IMR-90 (cell line): ENCODE data around the gene TMEM259. TPM values are rescaled to one million over a fixed set of nuclear protein-coding genes. Genes with fewer than 3 reads are reported as not detected.

Experiments used
- ATAC-seq: fragments of 200-7000 bp; cut with Tn5 transposase; 2 replicates; pipeline ENCODE4 v1.9.1; 2020; ENCODE audit warnings: low read depth, mild to moderate bottlenecking, moderate library complexity
- BruUV-seq: library from RNA; stranded (reverse); fragments of 400-500 nt; replicated peaks from 2 replicates; lab custom pipeline; 2021; lab: Mats Ljungman, UMichigan
- CTCF ChIA-PET: fragments of 300-600 bp; formaldehyde crosslinking; extraction: SDS; loops from one replicate; lab custom pipeline; 2021; ENCODE audit warnings: antibody characterized with exemption; lab: Yijun Ruan, JAX
- POLR2A ChIA-PET: fragments of 300-600 bp; sonication (Branson Sonifier 250); formaldehyde crosslinking; loops from one replicate; lab custom pipeline; 2022; ENCODE audit warnings: antibody characterized with exemption; ENCODE audit not compliant: unreplicated experiment; lab: Charles Lee
- DNase-seq: peaks from one replicate; pipeline ENCODE4 v3.0.0; 2013
- H2AFZ ChIP-seq: replicated peaks from 2 replicates; pipeline ENCODE3; 2013; ENCODE audit warnings: low read length, mild to moderate bottlenecking; ENCODE audit not compliant: poor library complexity
- H2AK5ac ChIP-seq: 2 replicates; pipeline ENCODE4 v1.6.1; 2013; ENCODE audit warnings: low read depth, low read length, inconsistent platforms
- H2AK9ac ChIP-seq: replicated peaks from 2 replicates; pipeline ENCODE3; 2013; ENCODE audit warnings: mild to moderate bottlenecking, low read depth, low read length, moderate library complexity; ENCODE audit not compliant: poor library complexity
- H2BK120ac ChIP-seq: 2 replicates; pipeline ENCODE4 v1.6.1; 2013; ENCODE audit warnings: low read depth, low read length, inconsistent platforms
- H2BK15ac ChIP-seq: 3 replicates; pipeline ENCODE4 v1.6.1; 2013; ENCODE audit warnings: low read depth, low read length, inconsistent platforms
- H2BK20ac ChIP-seq: 2 replicates; pipeline ENCODE4 v1.6.1; 2013; ENCODE audit warnings: low read depth, mild to moderate bottlenecking, inconsistent platforms, low read length, moderate library complexity
- H2BK5ac ChIP-seq: 2 replicates; pipeline ENCODE4 v1.6.1; 2013; ENCODE audit warnings: mild to moderate bottlenecking, low read depth, low read length, inconsistent platforms; ENCODE audit not compliant: poor library complexity, severe bottlenecking
- H3K14ac ChIP-seq: replicated peaks from 2 replicates; pipeline ENCODE4 v1.6.1; 2013; ENCODE audit warnings: low read depth, low read length, inconsistent platforms
- H3K18ac ChIP-seq: 2 replicates; pipeline ENCODE4 v1.6.1; 2013; ENCODE audit warnings: low read depth, low read length, control low read depth
- H3K23ac ChIP-seq: 2 replicates; pipeline ENCODE4 v1.6.1; 2013; ENCODE audit warnings: low read depth, low read length, inconsistent platforms
- H3K27ac ChIP-seq: 2 replicates; pipeline ENCODE4 v1.5.1; 2013; ENCODE audit warnings: mild to moderate bottlenecking, control low read depth, low read length; ENCODE audit not compliant: insufficient read depth
- H3K27me3 ChIP-seq: 2 replicates; pipeline ENCODE4 v1.6.1; 2013; ENCODE audit warnings: low read length; ENCODE audit not compliant: control insufficient read depth, insufficient read depth
- H3K36me3 ChIP-seq: 2 replicates; pipeline ENCODE4 v1.6.1; 2013; ENCODE audit warnings: low read length, mixed read lengths; ENCODE audit not compliant: control insufficient read depth, insufficient read depth
- H3K4ac ChIP-seq: 2 replicates; pipeline ENCODE4 v1.6.1; 2013; ENCODE audit warnings: low read depth, low read length, inconsistent platforms
- H3K4me1 ChIP-seq: 2 replicates; pipeline ENCODE4 v1.6.1; 2013; ENCODE audit warnings: low read length, mixed read lengths; ENCODE audit not compliant: control insufficient read depth, insufficient read depth
- H3K4me2 ChIP-seq: 2 replicates; pipeline ENCODE4 v1.6.1; 2013; ENCODE audit warnings: low read depth, mild to moderate bottlenecking, control low read depth, low read length, moderate library complexity
- H3K4me3 ChIP-seq: 2 replicates; pipeline ENCODE4 v1.5.1; 2013; ENCODE audit warnings: low read depth, mild to moderate bottlenecking, control low read depth, low read length, moderate library complexity; ENCODE audit not compliant: insufficient read depth
- H3K56ac ChIP-seq: 2 replicates; pipeline ENCODE4 v1.6.1; 2013; ENCODE audit warnings: low read length, inconsistent platforms; ENCODE audit not compliant: insufficient read depth; ENCODE audit errors: extremely low read depth
- H3K79me1 ChIP-seq, 2 experiments: 2 replicates each; pipeline ENCODE4 v1.6.1; 2013; ENCODE audit warnings: low read length in 2 of 2, inconsistent platforms in 1 of 2, low read depth in 1 of 2
- H3K9ac ChIP-seq: 2 replicates; pipeline ENCODE4 v1.6.1; 2013; ENCODE audit warnings: low read depth, low read length, control low read depth
- H3K9me1 ChIP-seq: 2 replicates; pipeline ENCODE4 v1.6.1; 2013; ENCODE audit warnings: low read length, inconsistent platforms; ENCODE audit not compliant: insufficient read depth
- H3K9me3 ChIP-seq: 2 replicates; pipeline ENCODE4 v1.6.1; 2013; ENCODE audit warnings: low read length; ENCODE audit not compliant: control insufficient read depth, insufficient read depth
- H4K20me1 ChIP-seq: 2 replicates; pipeline ENCODE4 v1.6.1; 2013; ENCODE audit warnings: low read length, inconsistent platforms; ENCODE audit not compliant: insufficient read depth
- H4K5ac ChIP-seq: 2 replicates; pipeline ENCODE4 v1.6.1; 2013; ENCODE audit warnings: mild to moderate bottlenecking, low read depth, low read length, control low read depth
- H4K8ac ChIP-seq, 2 experiments: 2 replicates each; pipeline ENCODE4 v1.6.1; 2013; ENCODE audit warnings: low read depth in 2 of 2, low read length in 2 of 2, control low read depth in 1 of 2, inconsistent platforms in 1 of 2
- H4K91ac ChIP-seq: 2 replicates; pipeline ENCODE4 v1.6.1; 2013; ENCODE audit warnings: low read depth, low read length, inconsistent platforms; ENCODE audit not compliant: insufficient read depth
- ELK1 ChIP-seq: fragments of 150-350 bp; IDR thresholded peaks from 2 replicates; pipeline ENCODE4 v1.6.1; 2016; ENCODE audit warnings: low read depth, mild to moderate bottlenecking, low read length, moderate library complexity, borderline replicate concordance
- MAFK ChIP-seq: IDR thresholded peaks from 2 replicates; pipeline ENCODE4 v1.6.1; 2012; ENCODE audit warnings: low read depth, low read length, improper control_type of control experiment
- RFX5 ChIP-seq: IDR thresholded peaks from 2 replicates; pipeline ENCODE4 v1.8.0; 2012; ENCODE audit warnings: low read depth, mild to moderate bottlenecking, low read length, moderate library complexity
- WGBS, 2 experiments: methylation state at CpG; one replicate each; pipeline versions ENCODE4 v1.1.5 to v1.1.7; 2013; ENCODE audit warnings: missing lambda C conversion rate in 2 of 2; ENCODE audit not compliant: insufficient read length in 1 of 2; ENCODE audit errors: extremely low coverage in 2 of 2; 5-methylcytosine and 5-hydroxymethylcytosine counted together
- dilution Hi-C: fragments of 300-500 bp; cut with HindIII; formaldehyde crosslinking; loops from one replicate; pipeline ENCODE4 v1.14.3; 2018; ENCODE audit warnings: low sequenced_read_pairs; ENCODE audit not compliant: unreplicated experiment
- in situ Hi-C: fragments of 300-500 bp; cut with MboI; formaldehyde crosslinking; loops from 3 replicates; pipeline ENCODE4 v1.14.3; 2019; ENCODE audit warnings: low sequenced_read_pairs, inconsistent platforms, mixed read lengths
- intact Hi-C: fragments of 100-400 bp; cut with micrococcal nuclease; formaldehyde crosslinking; loops from 2 replicates; pipeline ENCODE4 v1.10.0; 2022
- polyA plus RNA-seq, 3 experiments: library from polyadenylated mRNA; depleted of rRNA; stranded (reverse); fragments of >200 nt; gene quantifications; 2 replicates each; pipeline ENCODE4 v1.2.3, GENCODE V29; 2012; ENCODE audit warnings: low replicate concordance in 1 of 3
- total RNA-seq: library from RNA; depleted of rRNA; stranded (reverse); fragments of >200 nt; gene quantifications from 2 replicates; pipeline ENCODE4 v1.2.3, GENCODE V29; 2012

Gene TMEM259
- total and polyA plus RNA-seq, 2 of the 4 experiments (the other 2 are of a cell fraction), result 22.6 to 153 TPM

- H2AK9ac ChIP-seq, result no peak overlapping the region
- no peak overlapping the region for H2AK5ac ChIP-seq
- TF ChIP-seq RFX5 (no peak), ELK1 (no peak), MAFK (no peak)
- no peak overlapping the region for H2BK20ac ChIP-seq
- no peak overlapping the region for H3K14ac ChIP-seq
- peaks cover 36% of the 10 kb centered on the region for H3K36me3 ChIP-seq
- POLR2A ChIA-PET, result no interaction called here
- no peak overlapping the region for H2BK5ac ChIP-seq
- in situ Hi-C loops, result no loop called here
- no peaks in the 10 kb centered on the region for H3K4me1 ChIP-seq
- no peak overlapping the region for H3K23ac ChIP-seq
- H3K4me3 ChIP-seq, result no peak overlapping the region
- H3K56ac ChIP-seq, result no peak overlapping the region
- H3K4me2 ChIP-seq, result no peak overlapping the region
- ATAC-seq, result no peak
- H3K79me1 ChIP-seq, result peaks cover 9 to 19% of the 10 kb centered on the region in 2 experiments
- no peak overlapping the region for H2AFZ ChIP-seq
- WGBS, 2 experiments, result 69% methylated on average over 16 of the region's 37 CpGs; no CpG with 5 or more reads in 1 of the 2 experiments
- H3K27me3 ChIP-seq, result no peaks in the 10 kb centered on the region
- intact Hi-C loops, result no loop called here
- no TSS peak for BruUV-seq
- no peaks in the 10 kb centered on the region for H3K9me1 ChIP-seq
- DNase-seq, result no peak
- dilution Hi-C loops, result no loop called here
- H3K9me3 ChIP-seq, result peaks cover 5% of the 10 kb centered on the region
- no peak overlapping the region for H2BK120ac ChIP-seq
- H4K91ac ChIP-seq, result no peak overlapping the region
- H3K18ac ChIP-seq, result no peak overlapping the region
- no peaks in the 10 kb centered on the region; the same call in 1 of the 2 replicates for H4K20me1 ChIP-seq
- H3K27ac ChIP-seq, result no peak overlapping the region
- H2BK15ac ChIP-seq, result no peak overlapping the region
- H4K5ac ChIP-seq, result no peak overlapping the region
- CTCF ChIA-PET, result no interaction called here
- no peak overlapping the region for H3K4ac ChIP-seq
- no peak overlapping the region for H3K9ac ChIP-seq
- no peak overlapping the region for H4K8ac ChIP-seq
Observed at GRCh38 chr19:974564-975257, 46.2 kb downstream of the TMEM259 start.
